ENCODE data around the gene TLE3.

The TLE3 gene

GRCh38 chr15:70082281-70082900 is 15.3 kb downstream of the TLE3 start:
- DNase-seq: no peak

- no peak for DNase-seq
These were observed 16.1 kb downstream of the TLE3 start for GRCh38 chr15:70081612-70082011.

- DNase-seq: no peak
These were observed 17.4 kb downstream of the TLE3 start for GRCh38 chr15:70080347-70080746.

- DNase-seq: no peak
These were observed 17.8 kb downstream of the TLE3 start for GRCh38 chr15:70079888-70080287.

- no peak for DNase-seq
These were observed 18.9 kb downstream of the TLE3 start for GRCh38 chr15:70078578-70079417.

GRCh38 chr15:70077188-70078147 is 20.2 kb downstream of the TLE3 start:
- DNase-seq: no peak

GRCh38 chr15:70074380-70074779 is 23.3 kb downstream of the TLE3 start:
- DNase-seq: no peak

GRCh38 chr15:70072479-70072878 is 25.2 kb downstream of the TLE3 start:
- no peak for DNase-seq

- DNase-seq: no peak
These were observed 25.9 kb downstream of the TLE3 start for GRCh38 chr15:70071799-70072198.

GRCh38 chr15:70069716-70070115 is 28.0 kb downstream of the TLE3 start:
- DNase-seq: no peak

GRCh38 chr15:70068783-70069565 is 28.7 kb downstream of the TLE3 start:
- DNase-seq: no peak

GRCh38 chr15:70067681-70068080 is 30.0 kb downstream of the TLE3 start:
- DNase-seq: no peak

- DNase-seq: no peak
These were observed 30.7 kb downstream of the TLE3 start for GRCh38 chr15:70067011-70067410.

- DNase-seq: no peak
These were observed 31.3 kb downstream of the TLE3 start for GRCh38 chr15:70066447-70066846.

- DNase-seq: no peak
These were observed 31.7 kb downstream of the TLE3 start for GRCh38 chr15:70066004-70066403.

- DNase-seq: no peak
These were observed 32.6 kb downstream of the TLE3 start for GRCh38 chr15:70065006-70065722.

- no peak for DNase-seq
These were observed 33.3 kb downstream of the TLE3 start for GRCh38 chr15:70064441-70064840.

GRCh38 chr15:70063980-70064379 is 33.7 kb downstream of the TLE3 start:
- no peak for DNase-seq

- no peak for DNase-seq
These were observed 34.3 kb downstream of the TLE3 start for GRCh38 chr15:70063261-70063925.

- DNase-seq: no peak
These were observed 35.3 kb downstream of the TLE3 start for GRCh38 chr15:70062321-70062956.
